Prostate gland (tissue), 2 donors: ENCODE measurements around the gene CLCA1.

Source experiments
- CTCF ChIP-seq, 4 experiments: fragments of 200-600 bp in 2 of 4; fragments of 450-650 bp in 2 of 4; sonication (generic) in 2 of 4; IDR thresholded peaks; 1 replicate in 3 of 4; 2 replicates in 1 of 4; pipeline ENCODE4 v1.5.1; 2016 to 2019; ENCODE audit warnings: antibody characterized with exemption in 4 of 4, mild to moderate bottlenecking in 2 of 4, moderate library complexity in 2 of 4
- POLR2A ChIP-seq: fragments of 450-650 bp; IDR thresholded peaks from one replicate; pipeline ENCODE4 v1.6.1; 2016; ENCODE audit warnings: antibody characterized with exemption, mild to moderate bottlenecking
- POLR2AphosphoS5 ChIP-seq: sonication (generic); formaldehyde crosslinking; IDR thresholded peaks from one replicate; pipeline ENCODE4 v1.6.1; 2017; ENCODE audit warnings: antibody characterized with exemption

GRCh38 chr1:86530211-86530845 lies 61.6 kb downstream of the CLCA1 start:
- TF ChIP-seq POLR2AphosphoS5 (no peak), CTCF (IDR thresholded peaks at IDR 0.05) (no peak), POLR2A (no peak)
